HPDE6-E6E7 (cell line): ENCODE data around the gene LRRC74B.

Experiments
- DNase-seq: peaks from one replicate; pipeline ENCODE4 v3.0.0; 2011; ENCODE audit warnings: missing footprints; ENCODE audit errors: extremely low spot score

LRRC74B gene

DNA sequence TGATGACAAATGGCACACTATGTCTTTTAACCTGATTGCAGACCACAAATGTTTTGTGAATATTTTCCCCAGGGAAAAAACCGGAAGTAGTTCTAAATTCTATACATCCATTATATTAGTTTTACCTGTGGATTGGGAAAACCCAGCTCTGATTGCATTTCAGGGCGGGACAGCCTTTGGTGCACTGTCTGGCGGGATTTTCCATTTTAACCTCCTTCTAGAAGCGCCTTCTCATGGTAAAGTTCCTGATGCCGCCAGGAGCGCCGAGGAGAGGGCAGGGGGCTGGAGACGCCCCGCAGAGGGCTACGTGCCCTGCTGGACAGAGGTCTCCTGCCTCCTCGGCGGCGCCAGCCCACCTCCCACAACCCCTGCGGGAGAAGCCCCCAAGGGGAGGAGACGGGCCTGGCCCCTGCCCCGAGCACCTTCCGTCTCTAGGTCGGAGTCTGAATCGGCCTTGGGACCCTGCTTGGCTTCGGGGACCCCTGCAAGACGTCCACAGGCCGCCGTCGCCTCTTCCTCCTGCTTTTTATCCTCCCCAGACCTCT, 32.0 kb upstream of the LRRC74B start:
- DNase-seq, result no peak

DNA sequence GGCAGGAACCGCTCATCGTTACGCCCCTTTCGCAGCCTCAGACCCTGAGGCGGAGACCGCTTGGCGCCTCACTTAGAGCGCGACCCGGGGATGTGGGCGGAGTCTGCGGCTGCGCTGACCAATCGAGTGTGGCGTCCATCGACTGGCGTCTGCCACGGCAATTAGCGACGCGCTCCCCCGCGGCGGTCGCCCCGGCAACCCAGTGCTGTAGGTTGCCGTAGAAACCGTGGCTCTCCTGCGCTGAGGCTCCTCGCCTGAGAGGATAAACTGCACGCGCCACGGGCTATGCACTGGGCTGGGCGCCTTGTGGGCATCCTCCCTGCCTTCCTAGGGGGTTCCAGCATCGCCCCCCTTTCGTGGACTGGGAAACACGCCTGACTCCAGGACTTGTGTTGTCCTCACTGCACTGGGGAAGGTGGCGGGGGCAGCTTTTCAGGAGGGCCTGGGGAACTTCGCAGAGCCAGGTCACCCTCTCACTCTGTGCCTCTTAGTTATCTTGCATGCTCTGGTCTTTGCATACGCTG, 31.5 kb upstream of the LRRC74B start:
- DNase-seq, result peak; percentile 69

- DNase-seq, result no peak
Observed at GRCh38 chr22:21014726-21015465, 30.9 kb upstream of the LRRC74B start, which contains the start of gene P2RX6. Gene P2RX6 (plus strand): TSS chr22:21015165. CDS start chr22:21015175, 10 bp downstream.

- no peak for DNase-seq
Observed at GRCh38 chr22:21015466-21016006, 30.2 kb upstream of the LRRC74B start.

GRCh38 chr22:21016644-21017420, 28.9 kb upstream of the LRRC74B start:
- DNase-seq, result no peak

DNA sequence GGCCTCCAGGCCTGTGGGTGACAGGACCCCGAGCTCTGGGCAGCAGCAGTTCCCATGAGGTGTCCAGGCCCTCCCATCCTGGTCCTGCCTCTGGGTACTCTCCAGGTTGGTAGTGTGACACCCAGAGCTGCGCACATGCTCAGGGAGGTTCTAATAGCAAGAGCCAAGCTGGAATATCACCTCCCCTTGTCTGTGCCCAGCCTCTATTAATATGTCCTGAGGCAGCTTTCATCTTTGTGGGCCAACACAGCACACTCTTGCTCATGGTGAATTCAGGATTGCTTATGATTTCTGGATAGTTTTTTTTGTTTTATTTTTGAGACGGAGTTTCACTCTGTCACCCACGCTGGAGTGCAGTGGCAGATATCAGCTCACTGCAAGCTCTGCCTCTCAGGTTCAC, 27.4 kb upstream of the LRRC74B start:
- DNase-seq, result no peak

DNA sequence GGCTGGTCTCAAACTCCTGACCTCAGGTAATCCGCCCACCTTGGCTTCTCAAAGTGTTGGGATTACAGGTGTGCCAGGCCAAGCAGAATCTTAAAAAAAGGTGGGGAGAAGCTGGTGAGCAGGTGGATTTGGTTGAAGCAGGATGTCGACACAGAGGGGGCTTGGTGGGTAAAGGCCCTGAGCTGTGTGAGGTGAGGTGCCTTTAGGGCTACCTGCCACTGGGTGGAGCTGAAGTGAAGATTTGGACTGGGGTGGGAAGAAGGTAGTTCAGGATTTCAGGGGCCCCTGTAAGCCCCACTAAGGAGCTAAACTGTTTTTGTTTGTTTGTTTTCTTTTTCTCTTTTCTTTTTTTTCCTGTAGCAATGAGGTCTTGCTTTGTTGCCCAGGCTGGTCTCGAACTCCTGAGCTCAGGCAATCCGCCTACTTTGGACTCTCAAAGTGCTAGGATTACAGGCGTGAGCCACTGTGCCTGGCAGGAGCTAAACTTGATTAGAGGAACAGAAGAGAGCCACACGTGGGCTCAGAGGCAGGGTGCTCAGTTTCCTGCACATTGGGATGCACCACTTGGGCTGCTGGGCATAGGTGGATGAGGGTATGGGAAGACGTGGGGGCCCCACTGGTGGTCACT, 24.8 kb upstream of the LRRC74B start:
- DNase-seq, result no peak

- DNase-seq, result no peak
Observed at GRCh38 chr22:21022507-21022906, 23.2 kb upstream of the LRRC74B start.

- DNase-seq, result no peak
Observed at GRCh38 chr22:21022955-21023614, 22.7 kb upstream of the LRRC74B start.

GRCh38 chr22:21025266-21025665, 20.5 kb upstream of the LRRC74B start:
- DNase-seq, result no peak

DNA sequence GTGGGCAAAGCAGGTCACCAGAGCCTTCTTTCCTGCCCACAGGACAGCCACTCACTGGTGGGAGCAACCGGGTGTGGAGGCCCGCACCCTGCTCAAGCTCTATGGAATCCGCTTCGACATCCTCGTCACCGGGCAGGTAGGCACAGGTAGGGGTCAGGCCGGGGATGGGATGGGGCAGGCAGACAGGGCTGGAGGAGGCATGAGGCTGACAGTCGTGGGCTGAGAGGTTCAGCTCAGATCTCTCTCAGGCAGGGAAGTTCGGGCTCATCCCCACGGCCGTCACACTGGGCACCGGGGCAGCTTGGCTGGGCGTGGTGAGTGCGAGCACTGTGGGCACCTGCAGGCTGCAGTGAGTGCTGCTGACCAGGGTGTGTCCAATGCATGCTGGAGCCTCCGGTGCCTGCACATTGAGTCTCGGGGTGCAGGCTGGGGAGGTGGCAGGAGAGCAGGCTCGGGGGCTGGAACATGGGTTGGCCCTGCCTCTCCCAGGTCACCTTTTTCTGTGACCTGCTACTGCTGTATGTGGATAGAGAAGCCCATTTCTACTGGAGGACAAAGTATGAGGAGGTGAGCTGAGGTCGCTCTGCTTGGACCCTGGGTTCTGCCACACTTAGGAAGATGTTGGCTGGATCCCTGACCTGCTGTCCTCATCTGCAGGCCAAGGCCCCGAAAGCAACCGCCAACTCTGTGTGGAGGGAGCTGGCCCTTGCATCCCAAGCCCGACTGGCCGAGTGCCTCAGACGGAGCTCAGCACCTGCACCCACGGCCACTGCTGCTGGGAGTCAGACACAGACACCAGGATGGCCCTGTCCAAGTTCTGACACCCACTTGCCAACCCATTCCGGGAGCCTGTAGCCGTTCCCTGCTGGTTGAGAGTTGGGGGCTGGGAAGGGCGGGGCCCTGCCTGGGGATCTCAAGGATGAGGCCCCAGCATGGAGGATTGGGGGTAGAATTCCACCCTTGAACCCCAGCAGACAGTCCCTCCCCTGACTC, 19.7 kb upstream of the LRRC74B start:
- DNase-seq, result peak; percentile 85

DNA sequence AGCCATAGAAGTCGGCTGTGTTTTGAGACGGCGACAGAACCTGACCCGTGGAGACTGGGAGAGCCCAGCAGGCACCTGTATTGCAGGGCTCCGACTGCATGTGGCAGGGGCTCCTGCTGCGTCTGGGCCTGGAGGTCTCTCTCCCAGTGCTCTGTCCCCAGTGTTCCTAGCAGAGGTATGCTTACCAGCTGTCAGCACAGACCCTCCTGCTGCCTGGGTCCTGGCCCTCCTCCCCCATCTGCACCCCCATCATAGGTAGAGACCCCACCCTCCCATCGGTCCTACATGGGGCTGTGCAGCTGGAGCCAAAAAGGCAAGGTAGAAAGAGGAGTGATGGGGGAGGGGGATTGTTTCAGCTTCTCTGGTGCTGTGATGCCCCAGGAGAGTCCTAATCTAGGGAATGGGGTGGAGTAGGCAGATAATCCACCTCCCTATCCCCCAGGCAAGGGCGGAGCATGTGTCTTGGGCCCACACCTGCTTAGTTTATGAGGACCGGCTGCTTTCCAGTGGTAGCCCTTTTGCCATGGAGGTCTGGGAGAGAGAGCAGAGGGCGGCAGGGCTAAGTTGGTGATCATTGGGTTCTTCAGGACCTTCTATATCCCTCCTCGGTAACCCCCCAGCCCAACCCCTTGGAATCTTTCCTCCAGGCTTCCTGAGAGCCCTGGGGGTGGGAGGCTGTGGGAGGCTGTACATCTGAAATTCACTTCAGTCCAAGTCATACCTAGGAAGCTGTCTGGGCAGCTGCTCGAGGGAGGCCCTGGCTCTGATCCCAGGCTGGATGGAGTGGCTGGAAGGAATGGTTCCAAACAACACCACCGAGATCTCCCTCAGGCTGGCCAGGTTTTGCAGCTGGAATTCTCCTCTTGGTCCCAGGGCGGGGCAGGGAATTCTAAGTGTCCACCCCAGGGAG, 18.7 kb upstream of the LRRC74B start:
- DNase-seq, result no peak

DNA sequence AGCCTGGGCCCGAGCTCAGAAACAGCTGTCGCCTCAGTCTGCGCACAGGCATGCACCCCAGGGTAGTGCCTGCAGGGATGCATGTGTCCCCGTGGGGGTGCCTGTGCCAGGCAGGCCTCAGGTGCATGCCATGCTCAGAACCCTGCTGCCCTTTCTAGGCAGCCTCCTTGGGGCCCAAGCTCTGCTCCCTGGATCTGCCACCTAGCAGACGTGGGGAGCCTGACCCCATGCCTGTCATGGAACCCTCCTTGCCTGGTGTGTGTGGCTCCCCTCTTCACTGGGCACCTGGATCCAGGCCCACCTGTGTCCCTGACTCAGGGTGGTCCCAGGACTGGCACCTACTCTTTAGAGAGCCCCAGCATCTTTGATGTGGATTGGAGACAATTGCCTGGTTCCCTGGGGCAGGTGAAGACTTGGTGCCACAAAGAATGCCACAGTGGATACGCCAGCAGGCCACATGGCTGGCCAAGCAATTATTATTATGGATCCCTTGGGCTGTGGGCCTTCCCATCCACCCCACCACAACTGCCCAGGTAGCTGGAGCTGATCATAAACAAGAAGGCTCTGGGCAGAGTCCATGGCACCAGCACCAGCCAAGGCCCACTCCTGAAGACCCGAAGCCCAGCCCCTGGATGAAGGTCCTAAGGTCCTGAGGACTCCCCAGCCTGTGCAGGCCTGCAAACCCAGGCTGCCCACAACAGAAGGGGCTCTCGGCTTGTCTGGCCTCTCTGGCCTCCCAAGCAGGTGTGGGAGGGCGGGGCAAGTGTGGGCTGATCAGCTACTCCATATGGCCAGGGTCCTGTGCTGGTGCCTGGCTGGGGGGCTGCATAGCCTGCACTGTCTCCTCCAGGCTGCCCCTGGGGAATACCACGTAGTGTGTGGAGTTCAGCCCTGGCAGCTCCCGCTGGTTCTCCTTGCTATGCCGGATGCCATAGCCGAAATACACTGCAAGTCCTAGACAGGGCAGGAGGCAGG, 17.2 kb upstream of the LRRC74B start:
- no peak for DNase-seq

DNA sequence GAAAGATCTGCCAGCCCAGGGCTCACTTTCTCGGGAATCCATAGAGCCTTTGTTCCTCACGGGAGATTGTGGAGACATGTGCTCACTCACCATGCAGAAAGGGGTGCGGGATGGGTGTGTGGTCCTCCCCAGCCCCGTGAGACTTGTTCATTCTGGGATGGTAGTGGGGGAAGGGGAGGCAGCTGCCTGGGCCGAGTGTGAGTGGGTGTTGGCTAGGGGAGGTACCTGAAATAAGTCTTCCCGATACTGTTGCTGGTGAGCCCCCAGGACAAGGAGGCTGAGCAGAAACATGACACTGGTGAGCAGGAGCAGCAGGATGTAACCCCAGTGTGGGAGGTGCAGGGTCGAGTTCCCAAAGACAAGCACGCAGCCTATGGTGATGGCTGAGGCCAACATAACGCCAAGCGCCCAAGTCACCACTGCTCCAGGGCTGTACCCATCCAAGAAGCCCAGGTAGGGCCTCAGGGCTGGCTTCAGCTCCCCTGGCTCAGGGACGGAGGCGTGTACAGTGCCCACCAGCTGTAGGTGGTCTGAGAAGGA, 16.2 kb upstream of the LRRC74B start:
- no peak for DNase-seq

DNA sequence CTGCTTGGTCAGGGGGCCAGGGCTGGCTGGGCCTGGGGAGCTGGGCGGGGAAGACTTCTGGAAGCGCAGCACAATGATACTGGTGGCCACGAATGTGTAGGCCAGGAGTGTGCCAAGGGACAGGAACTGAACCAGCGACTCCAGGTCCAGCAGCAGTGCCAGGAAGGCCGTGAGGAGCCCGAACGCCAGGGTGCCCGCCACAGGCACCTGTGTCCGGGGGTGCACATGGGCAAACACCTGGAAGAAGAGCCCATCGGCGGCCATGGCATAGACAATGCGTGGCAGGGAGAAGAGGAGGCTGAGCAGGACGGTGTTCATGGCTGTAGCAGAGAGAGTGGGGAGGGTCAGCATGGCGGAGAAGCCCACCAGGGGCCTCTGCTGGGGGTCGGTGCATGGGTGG, 15.7 kb upstream of the LRRC74B start:
- no peak for DNase-seq

GRCh38 chr22:21030621-21031544, 14.9 kb upstream of the LRRC74B start:
- no peak for DNase-seq
